H1 (cell line): ENCODE measurements around the gene ADK. TPM values are rescaled to one million over a fixed set of nuclear protein-coding genes. Genes with fewer than 3 reads are reported as not detected.
"Not testable (repeated sequence)": the region's sequence is repeated elsewhere in the genome, so short reads cannot be mapped to it uniquely, and the experiment has no call there.

Experiments used
- CTCF ChIA-PET: fragments of 300-600 bp; sonication (Branson Sonifier 250); formaldehyde crosslinking; loops from one replicate; lab custom pipeline; 2021; ENCODE audit not compliant: partially characterized antibody; lab: Charles Lee
- POLR2A ChIA-PET: fragments of 300-600 bp; sonication (Branson Sonifier 250); formaldehyde crosslinking; loops from one replicate; lab custom pipeline; 2021; ENCODE audit warnings: inconsistent platforms; ENCODE audit not compliant: partially characterized antibody; lab: Charles Lee
- DNase-seq, 2 experiments: peaks; one replicate each; pipeline versions ENCODE4 v3.0.0 to v3.0.0-alpha.2; 2010 to 2022; ENCODE audit warnings: low spot score in 2 of 2, low read depth in 1 of 2, mixed read lengths in 1 of 2
- FAIRE-seq: peaks from 2 replicates; lab custom pipeline; 2011; peaks lifted over from hg19 to GRCh38; lab: Jason Lieb, UNC
- H2AFZ ChIP-seq: 2 replicates; pipeline ENCODE4 v1.8.1; 2012; ENCODE audit warnings: low read length, inconsistent platforms
- H2AK5ac ChIP-seq: 2 replicates; pipeline ENCODE4 v1.6.1; 2013; ENCODE audit warnings: low read depth, low read length
- H2BK120ac ChIP-seq: replicated peaks from 2 replicates; pipeline ENCODE3; 2013; ENCODE audit warnings: low read depth, low read length, inconsistent platforms
- H2BK12ac ChIP-seq: 2 replicates; pipeline ENCODE4 v1.6.1; 2013; ENCODE audit warnings: low read depth, low read length
- H2BK15ac ChIP-seq: 2 replicates; pipeline ENCODE4 v1.6.1; 2013; ENCODE audit warnings: low read length
- H2BK20ac ChIP-seq: 2 replicates; pipeline ENCODE4 v1.6.1; 2013; ENCODE audit warnings: low read length
- H2BK5ac ChIP-seq: 2 replicates; pipeline ENCODE4 v1.6.1; 2013; ENCODE audit warnings: low read depth, low read length
- H3K14ac ChIP-seq: 2 replicates; pipeline ENCODE4 v1.6.1; 2013; ENCODE audit warnings: inconsistent platforms; ENCODE audit not compliant: insufficient read length
- H3K18ac ChIP-seq: 2 replicates; pipeline ENCODE4 v1.6.1; 2013; ENCODE audit warnings: low read length; ENCODE audit errors: extremely low read depth
- H3K23ac ChIP-seq: 2 replicates; pipeline ENCODE4 v1.6.1; 2013; ENCODE audit warnings: inconsistent platforms; ENCODE audit not compliant: insufficient read length
- H3K23me2 ChIP-seq: 2 replicates; pipeline ENCODE4 v1.6.1; 2013; ENCODE audit warnings: low read depth, low read length
- H3K27ac ChIP-seq: 2 replicates; pipeline ENCODE4 v1.6.1; 2011; ENCODE audit warnings: low read depth, low read length, inconsistent platforms
- H3K27me3 ChIP-seq, 4 experiments: replicated peaks in 1 of 4; 1 replicate in 1 of 4; 2 replicates in 3 of 4; pipeline versions ENCODE4 v1.6.1 to v1.8.1; 2011 to 2013; ENCODE audit warnings: low read length in 3 of 4, mild to moderate bottlenecking in 3 of 4, inconsistent platforms in 2 of 4, mixed read lengths in 2 of 4, moderate library complexity in 1 of 4; ENCODE audit not compliant: control insufficient read depth in 3 of 4, insufficient read depth in 3 of 4; ENCODE audit errors: extremely low read depth in 1 of 4
- H3K36me3 ChIP-seq, 4 experiments: 2 replicates each; pipeline versions ENCODE4 v1.6.1 to v1.8.1; 2011 to 2013; ENCODE audit warnings: mild to moderate bottlenecking in 4 of 4, low read length in 3 of 4, moderate library complexity in 2 of 4, control low read depth in 1 of 4, inconsistent platforms in 1 of 4; ENCODE audit not compliant: insufficient read depth in 4 of 4, control insufficient read depth in 2 of 4
- H3K4ac ChIP-seq: replicated peaks from 2 replicates; pipeline ENCODE3; 2013; ENCODE audit warnings: low read length, low read depth, mixed read lengths, inconsistent platforms; ENCODE audit not compliant: insufficient read length
- H3K4me1 ChIP-seq, 4 experiments: replicated peaks in 1 of 4; 1 replicate in 1 of 4; 2 replicates in 3 of 4; pipeline versions ENCODE4 v1.6.1 to v1.8.1; 2011 to 2013; ENCODE audit warnings: low read length in 3 of 4, inconsistent platforms in 2 of 4, mixed read lengths in 1 of 4; ENCODE audit not compliant: insufficient read depth in 4 of 4, control insufficient read depth in 3 of 4
- H3K4me2 ChIP-seq, 2 experiments: 2 replicates each; pipeline versions ENCODE4 v1.6.1 to v1.8.1; 2011 to 2013; ENCODE audit warnings: low read depth in 2 of 2, low read length in 2 of 2, control low read depth in 1 of 2, inconsistent platforms in 1 of 2, mild to moderate bottlenecking in 1 of 2; ENCODE audit not compliant: insufficient read depth in 1 of 2
- H3K4me3 ChIP-seq, 4 experiments: fragments of 200-600, 300-600 bp in 1 of 4; sonication (generic), shearing (Covaris generic), sonication (Bioruptor Twin) in 1 of 4; 2 replicates each; pipeline versions ENCODE4 v1.5.1 to v1.8.1; 2011 to 2016; ENCODE audit warnings: low read length in 4 of 4, low read depth in 3 of 4, control low read depth in 2 of 4, inconsistent platforms in 2 of 4, mild to moderate bottlenecking in 2 of 4, mixed read lengths in 1 of 4, moderate library complexity in 1 of 4; ENCODE audit not compliant: insufficient read depth in 2 of 4; ENCODE audit errors: extremely low read depth in 1 of 4
- H3K56ac ChIP-seq: replicated peaks from 2 replicates; pipeline ENCODE3; 2013; ENCODE audit warnings: low read depth, mild to moderate bottlenecking, mixed read lengths, low read length, inconsistent platforms; ENCODE audit not compliant: insufficient read length
- H3K79me1 ChIP-seq: 2 replicates; pipeline ENCODE4 v1.6.1; 2013; ENCODE audit warnings: low read depth, low read length, control low read depth
- H3K79me2 ChIP-seq, 2 experiments: 2 replicates each; pipeline versions ENCODE4 v1.6.1 to v1.8.1; 2012 to 2013; ENCODE audit warnings: low read length in 2 of 2, mild to moderate bottlenecking in 2 of 2, inconsistent platforms in 1 of 2; ENCODE audit not compliant: insufficient read depth in 2 of 2, control insufficient read depth in 1 of 2
- H3K9ac ChIP-seq, 4 experiments: replicated peaks in 1 of 4; 1 replicate in 1 of 4; 2 replicates in 3 of 4; pipeline versions ENCODE4 v1.6.1 to v1.8.1; 2011 to 2013; ENCODE audit warnings: low read depth in 3 of 4, low read length in 3 of 4, control low read depth in 2 of 4, mild to moderate bottlenecking in 2 of 4, moderate library complexity in 2 of 4, inconsistent platforms in 1 of 4; ENCODE audit errors: extremely low read depth in 1 of 4
- H3K9me3 ChIP-seq, 2 experiments: 2 replicates each; pipeline versions ENCODE4 v1.6.1 to v1.8.1; 2012 to 2013; ENCODE audit warnings: mild to moderate bottlenecking in 2 of 2, moderate library complexity in 2 of 2, control low read depth in 1 of 2, inconsistent platforms in 1 of 2, low read depth in 1 of 2, low read length in 1 of 2, mixed read lengths in 1 of 2; ENCODE audit not compliant: insufficient read depth in 2 of 2
- H4K20me1 ChIP-seq, 2 experiments: replicated peaks in 1 of 2; 2 replicates each; pipeline versions ENCODE3 to v1.8.1; 2011 to 2013; ENCODE audit warnings: inconsistent platforms in 2 of 2, low read length in 2 of 2, mild to moderate bottlenecking in 1 of 2; ENCODE audit not compliant: insufficient read depth in 2 of 2, control insufficient read depth in 1 of 2
- H4K5ac ChIP-seq: 2 replicates; pipeline ENCODE4 v1.6.1; 2013; ENCODE audit warnings: low read length, low read depth, mixed read lengths, inconsistent platforms; ENCODE audit not compliant: insufficient read length
- H4K8ac ChIP-seq: 2 replicates; pipeline ENCODE4 v1.8.0; 2013; ENCODE audit warnings: mild to moderate bottlenecking, moderate library complexity, low read length, inconsistent platforms; ENCODE audit not compliant: insufficient read depth; ENCODE audit errors: extremely low read depth
- H4K91ac ChIP-seq: replicated peaks from 2 replicates; pipeline ENCODE3; 2013; ENCODE audit warnings: low read length, mixed read lengths, inconsistent platforms; ENCODE audit not compliant: insufficient read length
- WGBS, 2 experiments: shearing (Covaris generic) in 1 of 2; methylation state at CpG; one replicate each; pipeline versions ENCODE4 v1.1.6 to v1.1.7; 2013 to 2015; ENCODE audit warnings: low lambda C conversion rate in 2 of 2, mixed read lengths in 2 of 2, inconsistent platforms in 1 of 2, low coverage in 1 of 2, missing lambda C conversion rate in 1 of 2; ENCODE audit not compliant: insufficient replicate concordance in 2 of 2, insufficient coverage in 1 of 2, insufficient read length in 1 of 2; ENCODE audit errors: extremely low coverage in 1 of 2, missing lambda C conversion rate in 1 of 2; 5-methylcytosine and 5-hydroxymethylcytosine counted together
- polyA plus RNA-seq, 7 experiments: library from polyadenylated mRNA; depleted of rRNA in 3 of 7; stranded (reverse) in 5 of 7; unstranded in 2 of 7; fragments of >200 nt in 5 of 7; fragments of 200-250 nt in 2 of 7; gene quantifications; 1 replicate in 5 of 7; 2 replicates in 1 of 7; 4 replicates in 1 of 7; pipeline versions ENCODE4 v1.2.1 to v1.2.3, GENCODE V29; 2011 to 2013; ENCODE audit warnings: missing spikeins in 2 of 7, mixed read lengths in 2 of 7
- total RNA-seq: library from RNA; stranded (reverse); fragmentation: NEBNext Ultra II Directional; extraction: Animal tissue kit (Norgen Biotek cat#: 25700); gene quantifications from 2 replicates; pipeline ENCODE4 v1.2.1, GENCODE V29; 2021

The ADK gene
- total and polyA plus RNA-seq, 2 of the 8 experiments (the other 6 are each of a cell fraction or from before 2014, with no cell fraction given): 12.3 to 42.4 TPM

GRCh38 chr10:74146980-74147379, 4.0 kb upstream of the ADK start:
- not testable (repeated sequence) for H2BK12ac ChIP-seq, H3K9ac ChIP-seq, H2BK5ac ChIP-seq, H2BK20ac ChIP-seq, H3K27me3 ChIP-seq, H3K4me2 ChIP-seq, H2BK15ac ChIP-seq, H4K8ac ChIP-seq, DNase-seq, H4K5ac ChIP-seq, H3K4me3 ChIP-seq, H3K27ac ChIP-seq, H3K23ac ChIP-seq, H3K79me1 ChIP-seq, H3K56ac ChIP-seq, H4K20me1 ChIP-seq, H2AFZ ChIP-seq, H3K36me3 ChIP-seq, H2AK5ac ChIP-seq, H2BK120ac ChIP-seq, H4K91ac ChIP-seq, FAIRE-seq, H3K18ac ChIP-seq, H3K4me1 ChIP-seq, H3K4ac ChIP-seq, H3K14ac ChIP-seq, H3K9me3 ChIP-seq
- POLR2A ChIA-PET: interaction anchor here (0.8 to 1.1 kb wide), 2 partner anchors 22 to 24 kb away, joined by 3 to 4 read pairs; no protein-coding TSS in a partner anchor
- Histone ChIP-seq H3K79me2 (peaks cover 0 to 40% of the 10 kb centered on the region in 2 experiments; a peak in 2 of 4 replicates), H3K23me2 (peaks cover 12% of the 10 kb centered on the region)
- CTCF ChIA-PET: interaction anchor here (0.8 to 2.7 kb wide), 2 partner anchors 8 to 65 kb away, joined by 3 to 11 read pairs; no protein-coding TSS in a partner anchor
- 97% methylated on average over 10 of the region's 10 CpGs; no CpG with 5 or more reads in 1 of the 2 experiments for WGBS, 2 experiments
